H1 (cell line): ENCODE data around the gene HFM1.

Experiments
- CBX5 ChIP-seq: fragments of 300-800, 300-1000 bp; sonication (generic); IDR thresholded peaks from 2 replicates; pipeline ENCODE4 v1.7.1; 2016; ENCODE audit warnings: antibody characterized with exemption, low read length, low read depth
- CBX8 ChIP-seq: fragments of 300-800, 300-1000 bp; sonication (generic); IDR thresholded peaks from 2 replicates; pipeline ENCODE4 v1.7.1; 2016; ENCODE audit warnings: low read depth, low read length, borderline replicate concordance
- CEBPB ChIP-seq: IDR thresholded peaks from 2 replicates; pipeline ENCODE4 v1.6.1; 2012; ENCODE audit warnings: low read depth, low read length
- CTCF ChIP-seq, 3 experiments: IDR thresholded peaks; 1 replicate in 2 of 3; 2 replicates in 1 of 3; pipeline versions ENCODE4 v1.5.1 to v1.6.1; 2011; ENCODE audit warnings: low read length in 3 of 3, mild to moderate bottlenecking in 3 of 3, inconsistent platforms in 2 of 3, low read depth in 1 of 3, moderate library complexity in 1 of 3; ENCODE audit not compliant: insufficient read depth in 1 of 3; ENCODE audit errors: control extremely low read depth in 1 of 3
- EP300 ChIP-seq, 2 experiments: IDR thresholded peaks; 1 replicate in 1 of 2; 2 replicates in 1 of 2; pipeline ENCODE4 v1.6.1; 2011 to 2012; ENCODE audit warnings: low read depth in 2 of 2, low read length in 2 of 2, mild to moderate bottlenecking in 2 of 2, borderline replicate concordance in 1 of 2, inconsistent platforms in 1 of 2, moderate library complexity in 1 of 2
- EZH2 ChIP-seq: fragments of 200-600 bp; sonication (generic); IDR thresholded peaks from 2 replicates; pipeline ENCODE4 v1.7.1; 2012; ENCODE audit warnings: low read depth, mild to moderate bottlenecking, moderate library complexity, low read length, inconsistent platforms; ENCODE audit not compliant: severe bottlenecking
- GABPA ChIP-seq: IDR thresholded peaks from 2 replicates; pipeline ENCODE4 v1.6.1; 2011; ENCODE audit warnings: mild to moderate bottlenecking, low read length, moderate library complexity, borderline replicate concordance; ENCODE audit not compliant: insufficient read depth
- POLR2AphosphoS5 ChIP-seq: IDR thresholded peaks from 2 replicates; pipeline ENCODE4 v1.6.1; 2011; ENCODE audit warnings: low read depth, low read length
- POU5F1 ChIP-seq: IDR thresholded peaks from 2 replicates; pipeline ENCODE4 v1.6.1; 2011; ENCODE audit warnings: low read depth, mild to moderate bottlenecking, low read length, moderate library complexity
- SIN3A ChIP-seq, 2 experiments: IDR thresholded peaks in 1 of 2; conservative IDR thresholded peaks in 1 of 2; 2 replicates each; pipeline ENCODE4 v1.6.1; 2011 to 2012; ENCODE audit warnings: low read length in 2 of 2, improper control_type of control experiment in 1 of 2, low read depth in 1 of 2, mild to moderate bottlenecking in 1 of 2
- SIX5 ChIP-seq: IDR thresholded peaks from 2 replicates; pipeline ENCODE4 v1.6.1; 2011; ENCODE audit warnings: mild to moderate bottlenecking, low read depth, low read length
- SP1 ChIP-seq: IDR thresholded peaks from 2 replicates; pipeline ENCODE4 v1.6.1; 2011; ENCODE audit warnings: low read depth, low read length

DNA sequence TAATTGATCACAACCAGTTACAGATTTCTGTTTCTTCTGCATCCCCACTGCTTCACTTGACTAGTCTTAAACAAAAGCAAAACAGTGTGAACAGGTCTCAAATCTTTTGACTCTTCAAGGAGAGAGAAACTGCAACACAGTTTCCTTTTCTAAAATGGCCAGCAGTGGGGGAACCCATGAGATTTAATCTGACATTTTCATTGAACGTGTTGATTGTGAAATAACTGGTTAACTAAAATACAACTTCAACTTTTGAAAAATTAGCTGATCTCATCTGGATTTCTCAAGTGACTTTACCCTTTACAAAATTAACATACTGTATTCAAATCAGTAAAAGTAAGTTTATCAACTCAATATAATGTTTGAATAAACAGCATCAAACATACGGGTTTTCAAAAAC, 143.0 kb downstream of the HFM1 start:
- TF ChIP-seq EP300 (IDR thresholded peaks at IDR 0.05; ENCODE audit: borderline replicate concordance in 1 of 2, low read depth in 2 of 2, low read length in 2 of 2) (no peak), SIX5 (no peak), CTCF (IDR thresholded peaks at IDR 0.05; ENCODE audit: control extremely low read depth in 1 of 3, insufficient read depth in 1 of 3, low read depth in 1 of 3, low read length in 3 of 3) (no peak), GABPA (no peak), SIN3A (conservative IDR thresholded peaks at IDR 0.05 in 1 of 2, IDR thresholded peaks at IDR 0.05 in 1 of 2; ENCODE audit: low read depth in 1 of 2, low read length in 2 of 2) (no peak), SP1 (no peak), POU5F1 (no peak), CBX5 (no peak), POLR2AphosphoS5 (no peak), EZH2 (no peak), CBX8 (no peak), CEBPB (no peak)
